Upper lobe of left lung (tissue), 6 donors: ENCODE data around the gene RPL39. TPM values are rescaled to one million over a fixed set of nuclear protein-coding genes. Genes with fewer than 3 reads are reported as not detected.
"Not testable (repeated sequence)": the region's sequence is repeated elsewhere in the genome, so short reads cannot be mapped to it uniquely, and the experiment has no call there.

Source experiments
- ATAC-seq, 2 donors: fragments of 200-7000 bp; cut with Tn5 transposase; one replicate each; pipeline ENCODE4 v1.9.1; 2022; ENCODE audit warnings: mild to moderate bottlenecking in 2 of 2, moderate library complexity in 2 of 2; ENCODE audit not compliant: low FRiP score in 2 of 2
- DNase-seq, 2 donors: peaks; one replicate each; pipeline ENCODE4 v3.0.0-alpha.2; 2019 to 2020
- H3K27ac ChIP-seq, 4 donors: fragments of 200-600 bp; sonication (generic); one replicate each; pipeline ENCODE4 v1.5.1; 2016 to 2019
- H3K27me3 ChIP-seq, 4 donors: fragments of 200-600 bp; sonication (generic); one replicate each; pipeline ENCODE4 v1.5.1; 2017 to 2019
- H3K36me3 ChIP-seq, 4 donors: fragments of 200-600 bp; sonication (generic); one replicate each; pipeline ENCODE4 v1.5.1; 2016 to 2019
- H3K4me1 ChIP-seq, 4 donors: fragments of 200-600 bp; sonication (generic); one replicate each; pipeline ENCODE4 v1.5.1; 2018 to 2019
- H3K4me3 ChIP-seq, 4 donors: fragments of 200-600 bp; sonication (generic); one replicate each; pipeline ENCODE4 v1.5.1; 2017 to 2019; ENCODE audit warnings: mild to moderate bottlenecking in 2 of 4, moderate library complexity in 1 of 4
- H3K9me3 ChIP-seq, 4 donors: fragments of 200-600 bp; sonication (generic); one replicate each; pipeline ENCODE4 v1.5.1; 2018 to 2019
- EP300 ChIP-seq, 4 donors: sonication (generic); formaldehyde crosslinking; IDR thresholded peaks; one replicate each; pipeline ENCODE4 v1.5.1; 2017; ENCODE audit warnings: antibody characterized with exemption in 4 of 4, control low read depth in 2 of 4
- POLR2A ChIP-seq, 4 donors: fragments of 450-650 bp; IDR thresholded peaks; one replicate each; pipeline ENCODE4 v1.5.1; 2016 to 2017; ENCODE audit warnings: antibody characterized with exemption in 4 of 4, mild to moderate bottlenecking in 2 of 4
- POLR2AphosphoS5 ChIP-seq, 2 donors: sonication (generic); formaldehyde crosslinking; IDR thresholded peaks; one replicate each; pipeline ENCODE4 v1.5.1; 2017; ENCODE audit warnings: antibody characterized with exemption in 2 of 2
- WGBS, 2 donors: methylation state at CpG; one replicate each; pipeline ENCODE4 v1.1.5; 2017 to 2018; 5-methylcytosine and 5-hydroxymethylcytosine counted together
- total RNA-seq, 6 donors: library from RNA; depleted of rRNA in 4 of 6; stranded (reverse); fragments of >200 nt in 4 of 6; gene quantifications; one replicate each; pipeline versions ENCODE4 v1.1.0 to v1.2.1, GENCODE V29; 2016 to 2021
- TF ChIP-seq, protein P1 (sequence below), 6 experiments: fragments of 450-650 bp in 4 of 6; fragments of 200-600 bp in 2 of 6; sonication (generic) in 2 of 6; IDR thresholded peaks; one replicate each; pipeline ENCODE4 v1.5.1; 2016 to 2019; ENCODE audit warnings: antibody characterized with exemption in 6 of 6
- donor health status: DM: no; HTN: no; CAD: no; lungs with moderate emphysema.
- donor health status: DM: no; HTN: yes; CAD: no; lungs with severe emphysema.

RPL39 gene
- total RNA-seq, 6 donors from 2014 or later = 332 to 2,261 (median 1,214) TPM

DNA sequence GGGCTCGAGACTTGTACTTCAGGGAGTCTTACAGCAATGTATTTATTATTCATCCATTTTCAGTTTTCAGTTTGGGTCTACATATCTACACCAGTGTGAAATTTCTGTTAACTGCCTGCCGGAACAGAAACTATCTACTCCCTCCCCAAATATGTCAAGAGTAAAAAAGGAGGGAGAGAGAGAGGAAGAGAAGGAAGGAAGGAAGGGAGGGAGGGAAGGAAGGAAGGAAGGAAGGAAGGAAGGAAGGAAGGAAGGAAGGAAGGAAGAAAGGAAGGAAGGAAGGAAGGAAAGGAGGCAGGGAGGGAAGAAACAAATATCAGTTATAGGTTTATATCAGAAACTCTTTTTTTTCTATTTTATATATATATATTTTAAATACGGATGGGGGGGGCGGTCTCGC lies 12.6 kb downstream of the RPL39 start:
- Histone ChIP-seq H3K27me3 (no peaks in the 10 kb centered on the region), H3K4me1 (peaks cover 0 to under 1% (median 0%) of the 10 kb centered on the region in 4 donors), H3K27ac (no peak overlapping the region), H3K9me3 (no peaks in the 10 kb centered on the region), H3K4me3 (no peak overlapping the region), H3K36me3 (peaks cover 0 to 6% (median 0%) of the 10 kb centered on the region in 4 donors)
- TF ChIP-seq, protein P1, sequence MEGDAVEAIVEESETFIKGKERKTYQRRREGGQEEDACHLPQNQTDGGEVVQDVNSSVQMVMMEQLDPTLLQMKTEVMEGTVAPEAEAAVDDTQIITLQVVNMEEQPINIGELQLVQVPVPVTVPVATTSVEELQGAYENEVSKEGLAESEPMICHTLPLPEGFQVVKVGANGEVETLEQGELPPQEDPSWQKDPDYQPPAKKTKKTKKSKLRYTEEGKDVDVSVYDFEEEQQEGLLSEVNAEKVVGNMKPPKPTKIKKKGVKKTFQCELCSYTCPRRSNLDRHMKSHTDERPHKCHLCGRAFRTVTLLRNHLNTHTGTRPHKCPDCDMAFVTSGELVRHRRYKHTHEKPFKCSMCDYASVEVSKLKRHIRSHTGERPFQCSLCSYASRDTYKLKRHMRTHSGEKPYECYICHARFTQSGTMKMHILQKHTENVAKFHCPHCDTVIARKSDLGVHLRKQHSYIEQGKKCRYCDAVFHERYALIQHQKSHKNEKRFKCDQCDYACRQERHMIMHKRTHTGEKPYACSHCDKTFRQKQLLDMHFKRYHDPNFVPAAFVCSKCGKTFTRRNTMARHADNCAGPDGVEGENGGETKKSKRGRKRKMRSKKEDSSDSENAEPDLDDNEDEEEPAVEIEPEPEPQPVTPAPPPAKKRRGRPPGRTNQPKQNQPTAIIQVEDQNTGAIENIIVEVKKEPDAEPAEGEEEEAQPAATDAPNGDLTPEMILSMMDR (IDR thresholded peaks at IDR 0.05) = no peak
- TF ChIP-seq EP300 (IDR thresholded peaks at IDR 0.05) = no peak
- no peak for TF ChIP-seq POLR2AphosphoS5 (IDR thresholded peaks at IDR 0.05)
- no peak for TF ChIP-seq POLR2A (IDR thresholded peaks at IDR 0.05)
- DNase-seq (no peak), ATAC-seq (no peak)
- WGBS, 2 donors = 84 to 85% methylated on average over 5 of the region's 5 CpGs

- Histone ChIP-seq H3K27ac (peak overlapping the region in 2 of 4 donors; percentile 28 to 39), H3K36me3 (no peaks in the 10 kb centered on the region), H3K4me1 (no peaks in the 10 kb centered on the region), H3K27me3 (no peaks in the 10 kb centered on the region), H3K9me3 (no peaks in the 10 kb centered on the region), H3K4me3 (no peak overlapping the region)
- TF ChIP-seq, protein P1 (IDR thresholded peaks at IDR 0.05) = no peak
- TF ChIP-seq POLR2A (IDR thresholded peaks at IDR 0.05) = no peak
- no peak for TF ChIP-seq POLR2AphosphoS5 (IDR thresholded peaks at IDR 0.05)
- TF ChIP-seq EP300 (IDR thresholded peaks at IDR 0.05) = no peak
- ATAC-seq (peak; percentile 38 to 57), DNase-seq (no peak)
- 78 to 81% methylated on average over 15 of the region's 15 CpGs for WGBS, 2 donors
These were observed 15.8 kb downstream of the RPL39 start for GRCh38 chrX:119775517-119776238.

GRCh38 chrX:119769388-119769787 lies 22.0 kb downstream of the RPL39 start:
- not testable (repeated sequence) for H3K36me3 ChIP-seq, ATAC-seq, H3K9me3 ChIP-seq, H3K4me3 ChIP-seq, H3K4me1 ChIP-seq, H3K27me3 ChIP-seq, DNase-seq, H3K27ac ChIP-seq
- WGBS, 2 donors = 78 to 81% methylated on average over 2 to 3 of the region's 3 CpGs

GRCh38 chrX:119768436-119768835 lies 23.0 kb downstream of the RPL39 start:
- H3K27me3 ChIP-seq, H3K4me1 ChIP-seq, DNase-seq, H3K9me3 ChIP-seq, H3K27ac ChIP-seq, H3K4me3 ChIP-seq, ATAC-seq, H3K36me3 ChIP-seq: not testable (repeated sequence)
- WGBS, 2 donors = 84 to 90% methylated on average over 11 of the region's 11 CpGs

GRCh38 chrX:119763836-119764387 lies 27.5 kb downstream of the RPL39 start:
- Histone ChIP-seq H3K36me3 (no peaks in the 10 kb centered on the region), H3K4me1 (peaks cover 0 to 6% (median 0%) of the 10 kb centered on the region in 4 donors), H3K4me3 (no peak overlapping the region), H3K9me3 (no peaks in the 10 kb centered on the region), H3K27ac (no peak overlapping the region), H3K27me3 (no peaks in the 10 kb centered on the region)
- DNase-seq (no peak), ATAC-seq (no peak)
- 70 to 77% methylated on average over 5 to 6 of the region's 6 CpGs for WGBS, 2 donors
- TF ChIP-seq, protein P1 (IDR thresholded peaks at IDR 0.05) = no peak
- TF ChIP-seq POLR2A (IDR thresholded peaks at IDR 0.05) = no peak
- no peak for TF ChIP-seq EP300 (IDR thresholded peaks at IDR 0.05)
- TF ChIP-seq POLR2AphosphoS5 (IDR thresholded peaks at IDR 0.05) = no peak

DNA sequence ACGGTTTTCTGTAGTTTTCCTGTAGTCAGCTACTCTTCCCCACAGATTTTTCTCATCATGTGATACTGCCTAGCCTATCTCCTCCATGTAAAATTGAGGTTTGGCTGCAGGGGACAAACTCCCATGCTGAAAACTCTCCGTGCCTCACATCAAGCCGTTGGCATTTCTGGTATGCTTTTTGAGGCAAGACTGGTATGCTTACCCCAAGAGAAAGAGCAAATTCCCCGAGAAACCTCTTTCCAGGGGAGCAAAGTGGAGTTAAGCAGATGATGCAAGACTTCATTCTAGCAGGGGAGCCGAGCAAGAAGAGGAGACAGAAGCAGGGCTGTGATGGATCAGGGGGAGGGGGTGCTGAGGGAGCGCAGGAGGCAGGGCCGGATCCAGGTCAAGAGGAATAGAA lies 28.2 kb downstream of the RPL39 start:
- ATAC-seq (no peak), DNase-seq (no peak)
- WGBS, 2 donors = 35 to 54% methylated on average over 7 of the region's 7 CpGs
- Histone ChIP-seq H3K36me3 (no peaks in the 10 kb centered on the region), H3K4me1 (peaks cover 0 to 13% (median 0%) of the 10 kb centered on the region in 4 donors), H3K27ac (no peak overlapping the region), H3K9me3 (no peaks in the 10 kb centered on the region), H3K4me3 (no peak overlapping the region), H3K27me3 (peaks cover 0 to 5% (median 0%) of the 10 kb centered on the region in 4 donors)
- TF ChIP-seq EP300 (IDR thresholded peaks at IDR 0.05) = no peak
- TF ChIP-seq, protein P1 (IDR thresholded peaks at IDR 0.05) = no peak
- TF ChIP-seq POLR2AphosphoS5 (IDR thresholded peaks at IDR 0.05) = no peak
- TF ChIP-seq POLR2A (IDR thresholded peaks at IDR 0.05) = no peak
